Epidermal melanocyte (primary cell): ENCODE results near the gene ULBP2.
A peak's percentile ranks its signal among the peaks of the same experiment; 100 is the strongest.
"Not testable (repeated sequence)": the region's sequence is repeated elsewhere in the genome, so short reads cannot be mapped to it uniquely, and the experiment has no call there.

Experiments used
- DNase-seq: peaks from one replicate; pipeline ENCODE4 v3.0.0; 2011; ENCODE audit warnings: low spot score; ENCODE audit not compliant: insufficient read length

Gene ULBP2

GRCh38 chr6:149948616-149949015 is 6.8 kb downstream of the ULBP2 start:
- no peak for DNase-seq

GRCh38 chr6:149950423-149950822 is 8.6 kb downstream of the ULBP2 start:
- DNase-seq, result no peak

- DNase-seq, result no peak
These were observed 9.3 kb downstream of the ULBP2 start for GRCh38 chr6:149951096-149951495.

- DNase-seq, result no peak
These were observed 9.8 kb downstream of the ULBP2 start for GRCh38 chr6:149951626-149952025.

GRCh38 chr6:149953390-149953789 is 11.6 kb downstream of the ULBP2 start:
- DNase-seq, result not testable (repeated sequence)

GRCh38 chr6:149953934-149954327 is 12.1 kb downstream of the ULBP2 start:
- not testable (repeated sequence) for DNase-seq

GRCh38 chr6:149954328-149954983 is 12.6 kb downstream of the ULBP2 start:
- DNase-seq, result not testable (repeated sequence)

GRCh38 chr6:149954984-149955653 is 13.3 kb downstream of the ULBP2 start:
- DNase-seq, result not testable (repeated sequence)

- not testable (repeated sequence) for DNase-seq
These were observed 14.0 kb downstream of the ULBP2 start for GRCh38 chr6:149955654-149956317.

- not testable (repeated sequence) for DNase-seq
These were observed 16.3 kb downstream of the ULBP2 start for GRCh38 chr6:149958124-149958523.

- not testable (repeated sequence) for DNase-seq
These were observed 18.0 kb downstream of the ULBP2 start for GRCh38 chr6:149959806-149960205.

- no peak for DNase-seq
These were observed 18.7 kb downstream of the ULBP2 start for GRCh38 chr6:149960488-149960887.

- no peak for DNase-seq
These were observed 20.1 kb downstream of the ULBP2 start for GRCh38 chr6:149961728-149962425.

GRCh38 chr6:149962461-149963211 is 20.8 kb downstream of the ULBP2 start:
- no peak for DNase-seq

- DNase-seq, result no peak
These were observed 21.3 kb downstream of the ULBP2 start for GRCh38 chr6:149963212-149963461.

GRCh38 chr6:149963462-149964307 is 21.9 kb downstream of the ULBP2 start, which contains the start of gene ULBP1:
Gene ULBP1, plus strand, starts transcription at chr6:149963943. Its CDS starts 107 bp downstream, at chr6:149964050.
- peak; percentile 41 for DNase-seq

- no peak for DNase-seq
These were observed 22.7 kb downstream of the ULBP2 start for GRCh38 chr6:149964308-149965193.

GRCh38 chr6:149965194-149966020 is 23.6 kb downstream of the ULBP2 start:
- no peak for DNase-seq
